Amniotic stem cell (primary cell): Measurements from ENCODE around the gene TOP2B.

Experiments
- DNase-seq: peaks from one replicate; lab custom pipeline; 2025; lab: John Stamatoyannopoulos, UW

TOP2B gene

GRCh38 chr3:25558121-25558520 lies 106.6 kb downstream of the TOP2B start:
- no peak for DNase-seq

DNA sequence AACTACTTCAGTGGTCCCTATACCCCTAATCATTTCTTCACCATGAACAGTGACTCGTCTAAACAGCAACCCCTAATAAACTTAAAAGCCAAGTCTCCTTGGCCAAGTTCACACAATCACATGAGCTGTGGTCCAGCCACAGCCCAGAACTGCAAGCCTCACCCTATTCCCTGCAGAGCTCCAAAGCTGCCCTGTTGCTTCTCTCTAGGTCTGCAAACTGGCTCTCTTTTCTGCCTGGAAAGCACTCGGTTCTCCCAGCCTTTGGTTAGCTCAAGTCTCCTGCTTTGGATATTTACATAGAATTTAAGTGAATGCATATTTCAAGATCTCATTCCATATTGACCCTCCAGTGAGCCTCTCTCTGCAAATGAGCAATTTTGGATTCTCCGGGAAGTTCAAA lies 107.0 kb downstream of the TOP2B start:
- no peak for DNase-seq

DNA sequence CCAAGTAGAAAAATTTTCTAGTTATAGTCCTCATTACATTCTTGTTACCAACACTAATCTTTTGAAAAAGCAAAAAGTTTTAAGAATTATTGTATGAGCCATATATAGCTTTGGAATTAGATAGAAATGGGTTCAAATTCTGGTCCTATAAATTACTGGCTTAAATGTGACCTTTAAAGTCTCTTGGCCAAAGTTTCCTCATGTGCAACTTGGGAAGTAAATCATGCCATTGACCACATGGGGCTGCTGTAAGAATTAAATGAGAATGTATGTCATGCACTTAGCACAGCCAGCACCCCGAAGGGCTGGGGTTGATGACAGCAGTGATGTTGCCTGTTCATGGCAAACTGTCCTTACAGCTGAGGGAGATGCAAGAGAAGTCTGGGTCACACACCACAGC lies 108.3 kb downstream of the TOP2B start:
- DNase-seq: no peak

GRCh38 chr3:25555695-25556437 lies 108.8 kb downstream of the TOP2B start:
- no peak for DNase-seq

DNA sequence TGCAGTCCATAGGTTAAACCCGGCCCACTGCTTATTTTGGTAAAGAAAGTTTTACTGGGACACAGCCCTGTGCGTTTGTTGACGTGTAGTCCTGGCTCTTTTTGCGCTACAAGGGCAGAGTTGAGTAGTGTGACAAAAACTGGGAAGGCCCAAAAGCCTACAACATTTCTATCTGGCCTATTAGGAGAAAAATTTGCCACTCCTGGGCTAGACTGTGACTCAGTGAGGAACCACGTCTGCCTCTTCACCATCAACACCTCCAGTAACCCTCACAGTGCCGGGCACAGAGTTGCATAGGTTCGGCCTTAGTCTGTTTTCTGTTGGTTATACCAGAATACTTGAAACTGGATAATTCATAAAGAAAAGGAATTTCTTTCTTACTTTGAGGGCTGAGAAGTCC lies 110.3 kb downstream of the TOP2B start:
- no peak for DNase-seq

DNA sequence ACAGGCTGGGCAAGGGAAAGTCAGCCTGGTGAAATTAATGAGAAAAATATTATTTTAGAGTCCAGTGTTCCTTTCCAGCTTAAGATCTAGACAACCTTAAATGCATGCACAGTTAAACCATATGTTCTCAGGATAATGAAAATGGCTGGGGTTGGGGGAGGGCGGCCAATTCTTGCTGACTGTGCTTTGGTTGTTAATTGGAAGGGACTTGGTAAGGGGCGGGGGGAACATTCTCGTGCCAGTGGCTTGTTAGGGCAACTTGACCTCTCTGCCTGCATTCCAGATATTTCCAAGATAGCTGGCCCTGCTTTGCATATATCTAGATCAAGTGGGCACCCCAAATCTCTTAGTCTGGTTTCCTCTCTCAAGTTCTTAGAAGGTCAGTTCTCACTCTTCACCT lies 112.5 kb downstream of the TOP2B start:
- DNase-seq: no peak

- DNase-seq: no peak
These were observed 115.9 kb downstream of the TOP2B start for GRCh38 chr3:25548836-25549235.

- DNase-seq: no peak
These were observed 116.6 kb downstream of the TOP2B start for GRCh38 chr3:25547943-25548674.
